Measurements from ENCODE around the gene DPP6.
"Not testable (repeated sequence)": the region's sequence is repeated elsewhere in the genome, so short reads cannot be mapped to it uniquely, and the experiment has no call there.

DPP6 gene

DNA sequence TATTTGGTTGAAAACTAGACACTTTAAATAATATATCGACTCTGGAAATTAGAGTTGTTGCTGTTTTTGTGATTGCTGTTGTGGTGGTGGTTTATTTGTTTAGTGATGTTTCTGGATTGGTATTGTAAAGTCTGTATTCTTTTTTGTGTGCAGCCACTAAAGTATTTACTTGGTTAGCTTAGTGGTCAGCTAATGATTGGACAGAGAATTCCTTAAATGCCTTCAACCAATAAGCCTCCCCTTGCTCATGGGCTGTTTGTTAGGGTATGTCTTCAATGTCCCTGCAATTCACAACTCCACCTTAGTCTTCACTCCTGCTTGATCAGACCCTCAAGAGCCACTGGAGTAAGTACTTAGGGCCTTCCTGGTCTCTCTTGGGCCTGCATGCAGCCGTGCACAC lies 879.7 kb downstream of the DPP6 start:
- peak in 1 of 2 experiments; percentile 40 for DNase-seq (ENCODE audit: low read depth in 1 of 2, low spot score in 1 of 2)
- no peak for TF ChIP-seq JUND (IDR thresholded peaks at IDR 0.05; ENCODE audit: low read depth)
- in situ Hi-C loops (cut with HindIII; ENCODE audit: low pct_unique_long_range_greater_than_20kb, low sequenced_read_pairs), result no loop called here

DNA sequence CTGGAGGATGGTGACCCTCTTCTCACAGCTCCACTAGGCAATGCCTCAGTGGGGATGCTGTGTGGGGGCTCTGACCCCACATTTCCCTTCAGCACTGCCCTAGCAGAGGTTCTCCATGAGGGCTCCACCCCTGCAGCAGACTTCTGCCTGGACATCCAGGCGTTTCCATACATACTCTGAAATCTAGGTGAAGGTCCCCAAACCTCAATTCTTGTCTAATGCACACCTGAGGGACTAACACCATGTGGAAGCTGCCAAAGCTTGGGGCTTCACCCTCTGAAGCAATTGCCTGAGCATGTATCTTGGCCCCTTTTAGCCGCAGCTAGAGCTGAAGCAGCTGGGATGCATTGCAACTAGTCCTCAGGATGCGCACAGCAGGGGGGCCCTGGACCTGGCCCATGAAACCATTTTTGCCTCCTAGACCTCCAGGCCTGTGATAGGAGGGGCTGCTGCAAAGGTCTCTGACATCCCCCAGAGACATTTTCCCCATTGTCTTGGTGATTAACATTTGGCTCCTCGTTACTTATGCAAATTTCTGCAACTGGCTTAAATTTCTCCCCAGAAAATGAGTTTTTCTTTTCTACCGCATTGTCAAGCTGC lies 882.3 kb downstream of the DPP6 start:
- in situ Hi-C loops (cut with HindIII; ENCODE audit: low pct_unique_long_range_greater_than_20kb, low sequenced_read_pairs), result not testable (repeated sequence)

DNA sequence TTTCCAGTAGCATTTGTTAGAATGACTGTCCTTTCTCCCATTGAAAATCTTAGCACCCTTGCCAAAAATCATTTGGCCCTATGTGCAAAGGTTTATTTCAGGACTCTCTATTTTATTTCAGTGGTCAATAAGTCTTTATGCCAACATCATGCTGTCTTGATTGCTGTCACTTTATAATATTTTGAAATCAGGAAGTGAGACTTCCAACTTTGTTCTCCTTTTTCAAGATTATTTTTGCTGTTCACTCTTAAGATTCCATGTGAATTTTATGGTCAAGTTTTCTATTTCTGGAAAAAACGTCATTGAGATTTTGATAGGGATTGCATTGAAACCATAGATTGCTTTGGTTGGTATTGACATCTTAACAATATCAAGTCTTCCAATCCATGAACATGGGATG lies 885.6 kb downstream of the DPP6 start:
- no peak for TF ChIP-seq JUND (IDR thresholded peaks at IDR 0.05; ENCODE audit: low read depth)
- in situ Hi-C loops (cut with HindIII; ENCODE audit: low pct_unique_long_range_greater_than_20kb, low sequenced_read_pairs), result no loop called here
- DNase-seq (ENCODE audit: low read depth in 1 of 2, low spot score in 1 of 2), result no peak

More for the DNA sequence above, 882.3 kb downstream of the DPP6 start:
- DNase-seq (ENCODE audit: low read depth in 1 of 2, low spot score in 1 of 2), result not testable (repeated sequence)

DNA sequence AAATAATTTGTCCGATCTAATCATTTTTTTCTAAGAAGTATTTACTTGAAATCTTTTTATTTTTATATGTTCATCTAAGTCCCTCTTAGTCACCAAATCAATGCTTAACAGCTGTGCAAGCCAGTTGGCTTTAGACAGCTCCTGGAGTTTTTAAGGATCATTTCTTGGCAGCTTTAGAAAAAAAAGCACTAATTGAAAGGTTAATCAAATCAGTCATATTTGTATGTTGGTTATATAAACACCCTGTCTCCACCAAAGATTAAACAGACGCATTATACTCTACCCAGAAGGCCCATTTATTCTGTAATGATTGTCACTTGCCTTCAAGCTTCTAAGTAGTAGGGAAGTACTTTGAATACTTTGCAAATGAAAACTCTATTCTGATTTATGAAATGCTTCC lies 890.5 kb downstream of the DPP6 start:
- in situ Hi-C loops (cut with HindIII; ENCODE audit: low pct_unique_long_range_greater_than_20kb, low sequenced_read_pairs), result no loop called here

More for the DNA sequence above, 890.5 kb downstream of the DPP6 start:
- TF ChIP-seq JUND (IDR thresholded peaks at IDR 0.05; ENCODE audit: low read depth), result no peak
- DNase-seq (ENCODE audit: low read depth in 1 of 2, low spot score in 1 of 2), result no peak
